OCI-LY3 (cell line): Measurements from ENCODE around the gene LTA.

Experiments used
- H2AFZ ChIP-seq: fragments of 200-600, 300-600 bp; shearing (Covaris generic); 2 replicates; pipeline ENCODE4 v1.6.0; 2014; ENCODE audit warnings: antibody characterized with exemption, low read depth, low read length
- H3K27ac ChIP-seq: fragments of 200-600, 300-600 bp; sonication (generic); 2 replicates; pipeline ENCODE4 v1.5.1; 2014; ENCODE audit warnings: mild to moderate bottlenecking, low read length, moderate library complexity, mixed read lengths
- H3K27me3 ChIP-seq: fragments of 200-600, 300-600 bp; sonication (generic); 2 replicates; pipeline ENCODE4 v1.6.1; 2014; ENCODE audit warnings: low read depth, low read length, mixed read lengths
- H3K36me3 ChIP-seq: fragments of 200-600, 300-600 bp; sonication (generic); replicated peaks from 2 replicates; pipeline ENCODE3; 2014; ENCODE audit warnings: low read depth, low read length, mixed read lengths
- H3K4me1 ChIP-seq: fragments of 300-600, 200-600 bp; sonication (generic); 2 replicates; pipeline ENCODE4 v1.6.1; 2014; ENCODE audit warnings: low read length, mixed read lengths
- H3K4me2 ChIP-seq: fragments of 200-600, 300-600 bp; sonication (generic); 2 replicates; pipeline ENCODE4 v1.6.1; 2014; ENCODE audit warnings: low read length, mixed read lengths
- H3K4me3 ChIP-seq: fragments of 300-600, 200-600 bp; sonication (generic); 2 replicates; pipeline ENCODE4 v1.5.1; 2014; ENCODE audit warnings: antibody characterized with exemption, mild to moderate bottlenecking, low read length, moderate library complexity
- H3K79me2 ChIP-seq: fragments of 300-600, 200-600 bp; shearing (Covaris generic); 2 replicates; pipeline ENCODE4 v1.6.1; 2014; ENCODE audit warnings: mild to moderate bottlenecking, low read length, mixed read lengths
- H3K9ac ChIP-seq: fragments of 300-600, 200-600 bp; shearing (Covaris generic); 2 replicates; pipeline ENCODE4 v1.6.0; 2014; ENCODE audit warnings: mild to moderate bottlenecking, low read length, moderate library complexity
- H3K9me3 ChIP-seq: fragments of 200-600, 300-600 bp; shearing (Covaris generic); 2 replicates; pipeline ENCODE4 v1.6.1; 2014; ENCODE audit warnings: low read length, mixed read lengths; ENCODE audit not compliant: insufficient read depth
- H4K20me1 ChIP-seq: fragments of 200-600, 300-600 bp; sonication (generic); 2 replicates; pipeline ENCODE4 v1.6.1; 2016; ENCODE audit warnings: low read length, mixed read lengths; ENCODE audit not compliant: insufficient read depth
- CTCF ChIP-seq: fragments of 200-600, 300-600 bp; sonication (generic); IDR thresholded peaks from 2 replicates; pipeline ENCODE4 v1.5.1; 2014; ENCODE audit warnings: antibody characterized with exemption, low read length, low read depth
- EZH2phosphoT487 ChIP-seq: fragments of 200-600 bp; shearing (Covaris generic); IDR thresholded peaks from 2 replicates; pipeline ENCODE4 v1.6.1; 2018; ENCODE audit warnings: antibody characterized with exemption, mixed run types, low read depth

LTA gene

GRCh38 chr6:31528821-31529328 is 43.2 kb upstream of the LTA start, which contains the start of gene MCCD1:
TSS of gene MCCD1 (plus strand) at chr6:31528962. CDS start at chr6:31529015, 53 bp downstream.
- peaks cover 19% of the 10 kb centered on the region for H3K36me3 ChIP-seq
- H3K4me2 ChIP-seq, result no peak within 1 kb of the TSS
- no peak within 1 kb of the TSS for H3K27ac ChIP-seq
- H2AFZ ChIP-seq, result no peak within 1 kb of the TSS
- no peaks in the 10 kb centered on the region for H3K79me2 ChIP-seq
- H3K9ac ChIP-seq, result no peak within 1 kb of the TSS
- H3K4me1 ChIP-seq, result no peaks in the 10 kb centered on the region
- TF ChIP-seq CTCF (no peak), EZH2phosphoT487 (no peak)
- no peaks in the 10 kb centered on the region for H3K9me3 ChIP-seq
- no peak within 1 kb of the TSS for H3K4me3 ChIP-seq
- H3K27me3 ChIP-seq, result no peaks in the 10 kb centered on the region
- peaks cover 20% of the 10 kb centered on the region for H4K20me1 ChIP-seq

- H3K36me3 ChIP-seq, result peaks cover 25% of the 10 kb centered on the region
- H3K79me2 ChIP-seq, result peaks cover 2% of the 10 kb centered on the region; the same call in 1 of the 2 replicates
- H3K9me3 ChIP-seq, result no peaks in the 10 kb centered on the region
- H3K9ac ChIP-seq, result no peak overlapping the region
- no peaks in the 10 kb centered on the region for H3K4me1 ChIP-seq
- no peak overlapping the region for H3K4me2 ChIP-seq
- no peaks in the 10 kb centered on the region for H3K27me3 ChIP-seq
- TF ChIP-seq EZH2phosphoT487 (no peak), CTCF (no peak)
- no peak overlapping the region for H3K27ac ChIP-seq
- no peak overlapping the region for H3K4me3 ChIP-seq
- peaks cover 24% of the 10 kb centered on the region for H4K20me1 ChIP-seq
- no peak overlapping the region for H2AFZ ChIP-seq
These were observed 42.5 kb upstream of the LTA start for GRCh38 chr6:31529329-31530150.

- H3K79me2 ChIP-seq, result peaks cover 12% of the 10 kb centered on the region
- peaks cover 36% of the 10 kb centered on the region for H3K36me3 ChIP-seq
- H3K4me2 ChIP-seq, result no peak overlapping the region
- H4K20me1 ChIP-seq, result peaks cover 33% of the 10 kb centered on the region
- TF ChIP-seq EZH2phosphoT487, result no peak
- no peak for TF ChIP-seq CTCF
- H2AFZ ChIP-seq, result no peak overlapping the region
- H3K4me3 ChIP-seq, result no peak overlapping the region
- H3K9me3 ChIP-seq, result no peaks in the 10 kb centered on the region
- no peak overlapping the region for H3K27ac ChIP-seq
- H3K9ac ChIP-seq, result no peak overlapping the region
- no peaks in the 10 kb centered on the region for H3K4me1 ChIP-seq
- H3K27me3 ChIP-seq, result no peaks in the 10 kb centered on the region
These were observed 41.4 kb upstream of the LTA start for GRCh38 chr6:31530659-31531058.

GRCh38 chr6:31531162-31531561 is 40.9 kb upstream of the LTA start:
- Histone ChIP-seq H3K27me3 (no peaks in the 10 kb centered on the region), H3K4me2 (no peak overlapping the region), H4K20me1 (peaks cover 38% of the 10 kb centered on the region), H3K27ac (no peak overlapping the region), H3K79me2 (peaks cover 17% of the 10 kb centered on the region), H3K9ac (no peak overlapping the region), H3K4me1 (no peaks in the 10 kb centered on the region), H3K9me3 (no peaks in the 10 kb centered on the region), H2AFZ (no peak overlapping the region), H3K36me3 (peaks cover 41% of the 10 kb centered on the region), H3K4me3 (no peak overlapping the region)
- TF ChIP-seq EZH2phosphoT487, result no peak
- no peak for TF ChIP-seq CTCF
